H9 (cell line): ENCODE results near the gene FOXN4. TPM values are rescaled to one million over a fixed set of nuclear protein-coding genes. Genes with fewer than 3 reads are reported as not detected.

Source experiments
- DNase-seq: peaks from one replicate; pipeline ENCODE4 v3.0.0-alpha.2; 2017
- H2AFZ ChIP-seq: one replicate; pipeline ENCODE4 v1.6.1; 2013; ENCODE audit warnings: mild to moderate bottlenecking, low read length, control low read depth, moderate library complexity
- H2AK5ac ChIP-seq: 2 replicates; pipeline ENCODE4 v1.6.1; 2013; ENCODE audit warnings: low read length, control low read depth, mixed read lengths; ENCODE audit not compliant: insufficient read length
- H2BK120ac ChIP-seq: one replicate; pipeline ENCODE4 v1.6.1; 2013; ENCODE audit warnings: low read depth, mild to moderate bottlenecking, low read length, control low read depth, inconsistent platforms; ENCODE audit not compliant: poor library complexity, severe bottlenecking
- H2BK12ac ChIP-seq: 2 replicates; pipeline ENCODE4 v1.6.1; 2013; ENCODE audit warnings: low read length, control low read depth, mixed read lengths, low read depth; ENCODE audit not compliant: insufficient read length
- H2BK15ac ChIP-seq: 2 replicates; pipeline ENCODE4 v1.6.1; 2013; ENCODE audit warnings: low read depth, low read length, control low read depth
- H2BK20ac ChIP-seq: one replicate; pipeline ENCODE4 v1.6.1; 2013; ENCODE audit warnings: low read depth, mild to moderate bottlenecking, low read length, control low read depth, inconsistent platforms; ENCODE audit not compliant: poor library complexity, severe bottlenecking
- H2BK5ac ChIP-seq: 2 replicates; pipeline ENCODE4 v1.6.1; 2013; ENCODE audit warnings: low read length, control low read depth, mixed read lengths; ENCODE audit not compliant: insufficient read length
- H3K14ac ChIP-seq: 2 replicates; pipeline ENCODE4 v1.6.1; 2013; ENCODE audit warnings: low read length, control low read depth; ENCODE audit not compliant: insufficient read depth
- H3K18ac ChIP-seq: 2 replicates; pipeline ENCODE4 v1.6.1; 2013; ENCODE audit warnings: low read depth, mild to moderate bottlenecking, mixed read lengths, low read length, control low read depth; ENCODE audit not compliant: insufficient read length
- H3K23ac ChIP-seq: 2 replicates; pipeline ENCODE4 v1.6.1; 2013; ENCODE audit warnings: low read length, control low read depth, mixed read lengths, low read depth; ENCODE audit not compliant: insufficient read length
- H3K23me2 ChIP-seq: 2 replicates; pipeline ENCODE4 v1.6.1; 2013; ENCODE audit warnings: low read depth, mild to moderate bottlenecking, mixed read lengths, low read length, control low read depth; ENCODE audit not compliant: insufficient read length, poor library complexity, severe bottlenecking
- H3K27ac ChIP-seq: 2 replicates; pipeline ENCODE4 v1.5.1; 2013; ENCODE audit warnings: low read length, control low read depth, mixed read lengths, low read depth; ENCODE audit not compliant: insufficient read length
- H3K27me3 ChIP-seq: 2 replicates; pipeline ENCODE4 v1.6.1; 2013; ENCODE audit warnings: low read length, control low read depth, inconsistent platforms; ENCODE audit not compliant: insufficient read depth
- H3K4ac ChIP-seq: 2 replicates; pipeline ENCODE4 v1.6.1; 2013; ENCODE audit warnings: low read depth, mild to moderate bottlenecking, control low read depth, inconsistent platforms, low read length, moderate library complexity
- H3K4me1 ChIP-seq: 2 replicates; pipeline ENCODE4 v1.6.1; 2013; ENCODE audit warnings: low read length, control low read depth, inconsistent platforms; ENCODE audit not compliant: insufficient read depth
- H3K4me2 ChIP-seq: 2 replicates; pipeline ENCODE4 v1.6.1; 2013; ENCODE audit warnings: low read length, control low read depth, mixed read lengths; ENCODE audit not compliant: insufficient read length, insufficient read depth
- H3K56ac ChIP-seq: 2 replicates; pipeline ENCODE4 v1.6.1; 2013; ENCODE audit warnings: low read depth, mild to moderate bottlenecking, mixed read lengths, low read length, control low read depth; ENCODE audit not compliant: insufficient read length
- H3K79me1 ChIP-seq: 2 replicates; pipeline ENCODE4 v1.6.1; 2013; ENCODE audit warnings: low read depth, mild to moderate bottlenecking, moderate library complexity, low read length, control low read depth, inconsistent platforms; ENCODE audit not compliant: insufficient read depth, poor library complexity, severe bottlenecking
- H3K79me2 ChIP-seq: 2 replicates; pipeline ENCODE4 v1.6.1; 2013; ENCODE audit warnings: low read length, control low read depth, inconsistent platforms; ENCODE audit not compliant: insufficient read depth
- H3K9ac ChIP-seq: 2 replicates; pipeline ENCODE4 v1.6.1; 2013; ENCODE audit warnings: low read length, control low read depth, mixed read lengths; ENCODE audit not compliant: insufficient read length; ENCODE audit errors: extremely low read depth
- H3K9me3 ChIP-seq: one replicate; pipeline ENCODE4 v1.6.1; 2013; ENCODE audit warnings: low read depth, low read length, inconsistent platforms; ENCODE audit not compliant: control insufficient read depth
- H3T11ph ChIP-seq: one replicate; pipeline ENCODE4 v1.6.1; 2013; ENCODE audit warnings: mild to moderate bottlenecking, low read length, control low read depth, inconsistent platforms
- H4K20me1 ChIP-seq: one replicate; pipeline ENCODE4 v1.6.1; 2013; ENCODE audit not compliant: control insufficient read depth, insufficient read length, insufficient read depth
- H4K5ac ChIP-seq: 2 replicates; pipeline ENCODE4 v1.6.1; 2013; ENCODE audit warnings: low read depth, mild to moderate bottlenecking, mixed read lengths, low read length, control low read depth; ENCODE audit not compliant: insufficient read length
- H4K8ac ChIP-seq: replicated peaks from 2 replicates; pipeline ENCODE4 v1.6.1; 2013; ENCODE audit warnings: low read length, control low read depth, mixed read lengths, low read depth; ENCODE audit not compliant: insufficient read length
- H4K91ac ChIP-seq: 2 replicates; pipeline ENCODE4 v1.6.1; 2013; ENCODE audit warnings: low read depth, mild to moderate bottlenecking, moderate library complexity, mixed read lengths, low read length, control low read depth; ENCODE audit not compliant: insufficient read length
- H3K27ac Mint-ChIP-seq, 3 experiments: 2 replicates in 2 of 3; 3 replicates in 1 of 3; pipeline ENCODE4 v1.8.0; 2020 to 2021; ENCODE audit warnings: mixed read lengths in 3 of 3, mild to moderate bottlenecking in 1 of 3, moderate library complexity in 1 of 3
- H3K27me3 Mint-ChIP-seq: 2 replicates; pipeline ENCODE4 v1.8.0; 2021; ENCODE audit warnings: low read depth, mild to moderate bottlenecking, moderate library complexity, mixed read lengths
- H3K36me3 Mint-ChIP-seq, 3 experiments: 2 replicates in 2 of 3; 3 replicates in 1 of 3; pipeline ENCODE4 v1.8.0; 2020 to 2021; ENCODE audit warnings: low read depth in 3 of 3, mixed read lengths in 3 of 3; ENCODE audit not compliant: insufficient read depth in 1 of 3
- H3K4me1 Mint-ChIP-seq, 2 experiments: 2 replicates each; pipeline ENCODE4 v1.8.0; 2020; ENCODE audit warnings: mixed read lengths in 2 of 2
- H3K4me3 Mint-ChIP-seq, 2 experiments: 2 replicates in 1 of 2; 3 replicates in 1 of 2; pipeline ENCODE4 v1.8.0; 2020 to 2021; ENCODE audit warnings: mild to moderate bottlenecking in 2 of 2, mixed read lengths in 2 of 2, moderate library complexity in 1 of 2
- H3K9me3 Mint-ChIP-seq, 2 experiments: 2 replicates in 1 of 2; 3 replicates in 1 of 2; pipeline ENCODE4 v1.8.0; 2020; ENCODE audit warnings: mild to moderate bottlenecking in 2 of 2, mixed read lengths in 2 of 2, moderate library complexity in 1 of 2
- CTCF ChIP-seq: fragments of 200-600 bp; sonication (generic); conservative IDR thresholded peaks from 3 replicates; pipeline ENCODE4 v1.8.0; 2021; ENCODE audit warnings: antibody characterized with exemption, mild to moderate bottlenecking
- WGBS: extraction: QIAGEN DNeasy Blood & Tissue Kit; methylation state at CpG from one replicate; pipeline ENCODE4 v1.1.7; 2013; ENCODE audit warnings: missing lambda C conversion rate, low lambda C conversion rate, mixed read lengths; ENCODE audit not compliant: insufficient read length; ENCODE audit errors: extremely low coverage; 5-methylcytosine and 5-hydroxymethylcytosine counted together
- total RNA-seq: library from RNA; stranded (reverse); gene quantifications from 2 replicates; pipeline ENCODE4 v1.2.1, GENCODE V29; 2021

Gene FOXN4
- total RNA-seq, 1 experiment from 2014 or later, result 0.39 TPM

- Histone ChIP-seq H3K23me2 (no peaks in the 10 kb centered on the region), H3K4me1 (no peaks in the 10 kb centered on the region), H3K9ac (no peak overlapping the region), H3K79me1 (no peaks in the 10 kb centered on the region), H3K27ac (no peak overlapping the region), H3K4ac (no peak overlapping the region), H3T11ph (no peak overlapping the region), H2AFZ (no peak overlapping the region), H2BK15ac (no peak overlapping the region), H2BK12ac (no peak overlapping the region), H3K18ac (no peak overlapping the region), H4K91ac (no peak overlapping the region), H2BK20ac (no peak overlapping the region), H3K79me2 (no peaks in the 10 kb centered on the region), H4K20me1 (no peaks in the 10 kb centered on the region), H3K56ac (no peak overlapping the region), H3K9me3 (no peaks in the 10 kb centered on the region), H3K14ac (no peak overlapping the region), H2BK120ac (no peak overlapping the region), H2BK5ac (no peak overlapping the region), H4K8ac (no peak overlapping the region), H4K5ac (no peak overlapping the region), H3K27me3 (no peaks in the 10 kb centered on the region), H2AK5ac (no peak overlapping the region), H3K4me2 (no peak overlapping the region), H3K23ac (no peak overlapping the region)
- DNase-seq, result no peak
- Mint-ChIP-seq H3K36me3 (peaks cover 4 to 26% (median 13%) of the 10 kb centered on the region in 3 experiments; a peak in 5 of 7 replicates), H3K9me3 (no peaks in the 10 kb centered on the region), H3K27ac (no peak overlapping the region), H3K27me3 (no peaks in the 10 kb centered on the region), H3K4me3 (no peak overlapping the region), H3K4me1 (no peaks in the 10 kb centered on the region; a peak in 1 of 4 replicates)
- no peak for TF ChIP-seq CTCF
- no CpG with 5 or more reads among the region's 15 CpGs for WGBS
Measured at GRCh38 chr12:109234012-109234411, 75.1 kb downstream of the FOXN4 start.
